H9 (cell line): ENCODE data around the gene XG. TPM values are rescaled to one million over a fixed set of nuclear protein-coding genes. Genes with fewer than 3 reads are reported as not detected.
"Not testable (repeated sequence)": the region's sequence is repeated elsewhere in the genome, so short reads cannot be mapped to it uniquely, and the experiment has no call there.

Experiments used
- DNase-seq: peaks from one replicate; pipeline ENCODE4 v3.0.0-alpha.2; 2017
- H2AFZ ChIP-seq: one replicate; pipeline ENCODE4 v1.6.1; 2013; ENCODE audit warnings: mild to moderate bottlenecking, low read length, control low read depth, moderate library complexity
- H2AK5ac ChIP-seq: 2 replicates; pipeline ENCODE4 v1.6.1; 2013; ENCODE audit warnings: low read length, control low read depth, mixed read lengths; ENCODE audit not compliant: insufficient read length
- H2BK120ac ChIP-seq: one replicate; pipeline ENCODE4 v1.6.1; 2013; ENCODE audit warnings: low read depth, mild to moderate bottlenecking, low read length, control low read depth, inconsistent platforms; ENCODE audit not compliant: poor library complexity, severe bottlenecking
- H2BK12ac ChIP-seq: 2 replicates; pipeline ENCODE4 v1.6.1; 2013; ENCODE audit warnings: low read length, control low read depth, mixed read lengths, low read depth; ENCODE audit not compliant: insufficient read length
- H2BK15ac ChIP-seq: 2 replicates; pipeline ENCODE4 v1.6.1; 2013; ENCODE audit warnings: low read depth, low read length, control low read depth
- H2BK20ac ChIP-seq: one replicate; pipeline ENCODE4 v1.6.1; 2013; ENCODE audit warnings: low read depth, mild to moderate bottlenecking, low read length, control low read depth, inconsistent platforms; ENCODE audit not compliant: poor library complexity, severe bottlenecking
- H2BK5ac ChIP-seq: 2 replicates; pipeline ENCODE4 v1.6.1; 2013; ENCODE audit warnings: low read length, control low read depth, mixed read lengths; ENCODE audit not compliant: insufficient read length
- H3K14ac ChIP-seq: 2 replicates; pipeline ENCODE4 v1.6.1; 2013; ENCODE audit warnings: low read length, control low read depth; ENCODE audit not compliant: insufficient read depth
- H3K18ac ChIP-seq: 2 replicates; pipeline ENCODE4 v1.6.1; 2013; ENCODE audit warnings: low read depth, mild to moderate bottlenecking, mixed read lengths, low read length, control low read depth; ENCODE audit not compliant: insufficient read length
- H3K23ac ChIP-seq: 2 replicates; pipeline ENCODE4 v1.6.1; 2013; ENCODE audit warnings: low read length, control low read depth, mixed read lengths, low read depth; ENCODE audit not compliant: insufficient read length
- H3K23me2 ChIP-seq: 2 replicates; pipeline ENCODE4 v1.6.1; 2013; ENCODE audit warnings: low read depth, mild to moderate bottlenecking, mixed read lengths, low read length, control low read depth; ENCODE audit not compliant: insufficient read length, poor library complexity, severe bottlenecking
- H3K27ac ChIP-seq: 2 replicates; pipeline ENCODE4 v1.5.1; 2013; ENCODE audit warnings: low read length, control low read depth, mixed read lengths, low read depth; ENCODE audit not compliant: insufficient read length
- H3K27me3 ChIP-seq: 2 replicates; pipeline ENCODE4 v1.6.1; 2013; ENCODE audit warnings: low read length, control low read depth, inconsistent platforms; ENCODE audit not compliant: insufficient read depth
- H3K4ac ChIP-seq: 2 replicates; pipeline ENCODE4 v1.6.1; 2013; ENCODE audit warnings: low read depth, mild to moderate bottlenecking, control low read depth, inconsistent platforms, low read length, moderate library complexity
- H3K4me1 ChIP-seq: 2 replicates; pipeline ENCODE4 v1.6.1; 2013; ENCODE audit warnings: low read length, control low read depth, inconsistent platforms; ENCODE audit not compliant: insufficient read depth
- H3K4me2 ChIP-seq: 2 replicates; pipeline ENCODE4 v1.6.1; 2013; ENCODE audit warnings: low read length, control low read depth, mixed read lengths; ENCODE audit not compliant: insufficient read length, insufficient read depth
- H3K56ac ChIP-seq: 2 replicates; pipeline ENCODE4 v1.6.1; 2013; ENCODE audit warnings: low read depth, mild to moderate bottlenecking, mixed read lengths, low read length, control low read depth; ENCODE audit not compliant: insufficient read length
- H3K79me1 ChIP-seq: 2 replicates; pipeline ENCODE4 v1.6.1; 2013; ENCODE audit warnings: low read depth, mild to moderate bottlenecking, moderate library complexity, low read length, control low read depth, inconsistent platforms; ENCODE audit not compliant: insufficient read depth, poor library complexity, severe bottlenecking
- H3K79me2 ChIP-seq: 2 replicates; pipeline ENCODE4 v1.6.1; 2013; ENCODE audit warnings: low read length, control low read depth, inconsistent platforms; ENCODE audit not compliant: insufficient read depth
- H3K9ac ChIP-seq: 2 replicates; pipeline ENCODE4 v1.6.1; 2013; ENCODE audit warnings: low read length, control low read depth, mixed read lengths; ENCODE audit not compliant: insufficient read length; ENCODE audit errors: extremely low read depth
- H3K9me3 ChIP-seq: one replicate; pipeline ENCODE4 v1.6.1; 2013; ENCODE audit warnings: low read depth, low read length, inconsistent platforms; ENCODE audit not compliant: control insufficient read depth
- H3T11ph ChIP-seq: one replicate; pipeline ENCODE4 v1.6.1; 2013; ENCODE audit warnings: mild to moderate bottlenecking, low read length, control low read depth, inconsistent platforms
- H4K20me1 ChIP-seq: one replicate; pipeline ENCODE4 v1.6.1; 2013; ENCODE audit not compliant: control insufficient read depth, insufficient read length, insufficient read depth
- H4K5ac ChIP-seq: 2 replicates; pipeline ENCODE4 v1.6.1; 2013; ENCODE audit warnings: low read depth, mild to moderate bottlenecking, mixed read lengths, low read length, control low read depth; ENCODE audit not compliant: insufficient read length
- H4K8ac ChIP-seq: replicated peaks from 2 replicates; pipeline ENCODE4 v1.6.1; 2013; ENCODE audit warnings: low read length, control low read depth, mixed read lengths, low read depth; ENCODE audit not compliant: insufficient read length
- H4K91ac ChIP-seq: 2 replicates; pipeline ENCODE4 v1.6.1; 2013; ENCODE audit warnings: low read depth, mild to moderate bottlenecking, moderate library complexity, mixed read lengths, low read length, control low read depth; ENCODE audit not compliant: insufficient read length
- H3K27ac Mint-ChIP-seq, 3 experiments: 2 replicates in 2 of 3; 3 replicates in 1 of 3; pipeline ENCODE4 v1.8.0; 2020 to 2021; ENCODE audit warnings: mixed read lengths in 3 of 3, mild to moderate bottlenecking in 1 of 3, moderate library complexity in 1 of 3
- H3K27me3 Mint-ChIP-seq: 2 replicates; pipeline ENCODE4 v1.8.0; 2021; ENCODE audit warnings: low read depth, mild to moderate bottlenecking, moderate library complexity, mixed read lengths
- H3K36me3 Mint-ChIP-seq, 3 experiments: 2 replicates in 2 of 3; 3 replicates in 1 of 3; pipeline ENCODE4 v1.8.0; 2020 to 2021; ENCODE audit warnings: low read depth in 3 of 3, mixed read lengths in 3 of 3; ENCODE audit not compliant: insufficient read depth in 1 of 3
- H3K4me1 Mint-ChIP-seq, 2 experiments: 2 replicates each; pipeline ENCODE4 v1.8.0; 2020; ENCODE audit warnings: mixed read lengths in 2 of 2
- H3K4me3 Mint-ChIP-seq, 2 experiments: 2 replicates in 1 of 2; 3 replicates in 1 of 2; pipeline ENCODE4 v1.8.0; 2020 to 2021; ENCODE audit warnings: mild to moderate bottlenecking in 2 of 2, mixed read lengths in 2 of 2, moderate library complexity in 1 of 2
- H3K9me3 Mint-ChIP-seq, 2 experiments: 2 replicates in 1 of 2; 3 replicates in 1 of 2; pipeline ENCODE4 v1.8.0; 2020; ENCODE audit warnings: mild to moderate bottlenecking in 2 of 2, mixed read lengths in 2 of 2, moderate library complexity in 1 of 2
- CTCF ChIP-seq: fragments of 200-600 bp; sonication (generic); conservative IDR thresholded peaks from 3 replicates; pipeline ENCODE4 v1.8.0; 2021; ENCODE audit warnings: antibody characterized with exemption, mild to moderate bottlenecking
- WGBS: extraction: QIAGEN DNeasy Blood & Tissue Kit; methylation state at CpG from one replicate; pipeline ENCODE4 v1.1.7; 2013; ENCODE audit warnings: missing lambda C conversion rate, low lambda C conversion rate, mixed read lengths; ENCODE audit not compliant: insufficient read length; ENCODE audit errors: extremely low coverage; 5-methylcytosine and 5-hydroxymethylcytosine counted together
- total RNA-seq: library from RNA; stranded (reverse); gene quantifications from 2 replicates; pipeline ENCODE4 v1.2.1, GENCODE V29; 2021

Gene XG
- total RNA-seq, 1 experiment from 2014 or later = 1.1 TPM

- no peak overlapping the region for H4K91ac ChIP-seq
- H3K9me3 ChIP-seq = no peaks in the 10 kb centered on the region
- no peak overlapping the region for H3K56ac ChIP-seq
- H3K79me1 ChIP-seq = no peaks in the 10 kb centered on the region
- Mint-ChIP-seq H3K27me3 (no peaks in the 10 kb centered on the region), H3K4me3 (peak overlapping the region; percentile 76 to 88), H3K36me3 (peaks cover 0 to 6% (median 4%) of the 10 kb centered on the region in 3 experiments; a peak in 3 of 7 replicates), H3K4me1 (peaks cover 64 to 79% of the 10 kb centered on the region in 2 experiments), H3K27ac (peak overlapping the region; percentile 98 to 99 (median 99)), H3K9me3 (no peaks in the 10 kb centered on the region; a peak in 1 of 5 replicates)
- H3K27ac ChIP-seq = peak overlapping the region; percentile 97
- peak overlapping the region; percentile 38 for H3K14ac ChIP-seq
- H2BK5ac ChIP-seq = peak overlapping the region; percentile 32
- no peaks in the 10 kb centered on the region for H3K79me2 ChIP-seq
- H2BK20ac ChIP-seq = no peak overlapping the region
- H4K20me1 ChIP-seq = no peaks in the 10 kb centered on the region
- H3K4ac ChIP-seq = peak overlapping the region; percentile 10; the same call in 1 of the 2 replicates
- no peak overlapping the region for H2AK5ac ChIP-seq
- H2BK12ac ChIP-seq = peak overlapping the region; percentile 68
- no peak overlapping the region for H3T11ph ChIP-seq
- H3K23me2 ChIP-seq = no peaks in the 10 kb centered on the region
- no peak overlapping the region for H2BK15ac ChIP-seq
- WGBS = no CpG with 5 or more reads among the region's 4 CpGs
- H4K5ac ChIP-seq = peak overlapping the region; percentile 3
- DNase-seq = peak; percentile 51
- H3K27me3 ChIP-seq = no peaks in the 10 kb centered on the region
- no peak overlapping the region for H3K23ac ChIP-seq
- no peak overlapping the region for H4K8ac ChIP-seq
- no peak for TF ChIP-seq CTCF
- H3K4me1 ChIP-seq = peaks cover 7% of the 10 kb centered on the region; the same call in 1 of the 2 replicates
- H3K4me2 ChIP-seq = peak overlapping the region; percentile 80
- peak overlapping the region; percentile 92 for H3K9ac ChIP-seq
- no peak overlapping the region for H2AFZ ChIP-seq
- no peak overlapping the region for H2BK120ac ChIP-seq
- H3K18ac ChIP-seq = peak overlapping the region; percentile 94
Measured at GRCh38 chrX:2801223-2801622, 49.4 kb downstream of the XG start.

GRCh38 chrX:2802376-2803090 lies 50.7 kb downstream of the XG start:
- H3K27ac ChIP-seq = peak overlapping the region; percentile 69
- not testable (repeated sequence) for H3K27me3 Mint-ChIP-seq, H3K9me3 Mint-ChIP-seq

More at GRCh38 chrX:2802376-2803090, 50.7 kb downstream of the XG start:
- not testable (repeated sequence) for H4K91ac ChIP-seq, H3K23me2 ChIP-seq, H4K5ac ChIP-seq, H4K20me1 ChIP-seq, H3K79me1 ChIP-seq, H3K4me1 ChIP-seq, H2BK15ac ChIP-seq, H3K23ac ChIP-seq, H3K9me3 ChIP-seq, H3K27me3 ChIP-seq, H3K4ac ChIP-seq, H3T11ph ChIP-seq, DNase-seq, H4K8ac ChIP-seq, H2BK5ac ChIP-seq, H2AK5ac ChIP-seq, H3K79me2 ChIP-seq, H2BK20ac ChIP-seq, H3K56ac ChIP-seq, H2AFZ ChIP-seq
- Histone ChIP-seq H3K9ac (peak overlapping the region; percentile 45), H3K18ac (peak overlapping the region; percentile 91), H3K4me2 (peak overlapping the region; percentile 33), H2BK120ac (peak overlapping the region; percentile 93), H2BK12ac (peak overlapping the region; percentile 79), H3K14ac (peak overlapping the region; percentile 26; the same call in 1 of the 2 replicates)
- peak overlapping the region; percentile 98 for H3K27ac Mint-ChIP-seq
- H3K4me1 Mint-ChIP-seq = peaks cover 62 to 79% of the 10 kb centered on the region in 2 experiments
- H3K36me3 Mint-ChIP-seq = peaks cover 0 to 13% (median 4%) of the 10 kb centered on the region in 3 experiments; a peak in 4 of 7 replicates
- H3K4me3 Mint-ChIP-seq = peak overlapping the region; percentile 46 to 88
- no CpG with 5 or more reads among the region's 18 CpGs for WGBS
